Ovary (tissue), 3 donors: ENCODE data around the gene MED7.

Source experiments
- EP300 ChIP-seq: sonication (generic); formaldehyde crosslinking; IDR thresholded peaks from one replicate; pipeline ENCODE4 v1.6.1; 2017; ENCODE audit warnings: antibody characterized with exemption
- POLR2A ChIP-seq: fragments of 450-650 bp; IDR thresholded peaks from one replicate; pipeline ENCODE4 v1.6.1; 2017; ENCODE audit warnings: antibody characterized with exemption, mild to moderate bottlenecking, moderate library complexity
- TF ChIP-seq, protein P1 (sequence below), 3 donors: fragments of 450-650 bp in 2 of 3; fragments of 200-600 bp in 1 of 3; IDR thresholded peaks; one replicate each; pipeline versions ENCODE4 v1.5.1 to v1.8.0; 2016 to 2022; ENCODE audit warnings: antibody characterized with exemption in 3 of 3, mild to moderate bottlenecking in 1 of 3
- donor health status: DM: no; HTN: no; CAD: no.

DNA sequence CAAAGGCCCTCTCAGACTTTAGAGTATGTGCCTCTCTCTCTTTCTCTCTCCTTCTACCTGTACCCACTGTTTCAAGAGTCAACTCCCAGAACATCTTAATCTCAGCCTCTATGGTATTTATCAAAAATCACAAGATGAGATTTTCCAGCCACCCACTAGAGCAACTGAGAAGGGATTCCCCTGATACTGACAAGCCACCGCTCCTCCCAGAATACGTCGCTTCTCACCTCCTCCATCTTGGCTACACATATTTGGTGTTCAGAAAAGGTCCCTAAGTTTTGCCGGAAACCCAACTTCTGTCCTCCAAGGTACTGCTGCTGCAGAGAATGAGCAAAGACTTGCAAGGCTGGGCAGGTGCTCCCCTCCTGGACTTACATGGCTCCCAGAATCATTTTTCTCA, 17.3 kb upstream of the MED7 start:
- TF ChIP-seq, protein P1, sequence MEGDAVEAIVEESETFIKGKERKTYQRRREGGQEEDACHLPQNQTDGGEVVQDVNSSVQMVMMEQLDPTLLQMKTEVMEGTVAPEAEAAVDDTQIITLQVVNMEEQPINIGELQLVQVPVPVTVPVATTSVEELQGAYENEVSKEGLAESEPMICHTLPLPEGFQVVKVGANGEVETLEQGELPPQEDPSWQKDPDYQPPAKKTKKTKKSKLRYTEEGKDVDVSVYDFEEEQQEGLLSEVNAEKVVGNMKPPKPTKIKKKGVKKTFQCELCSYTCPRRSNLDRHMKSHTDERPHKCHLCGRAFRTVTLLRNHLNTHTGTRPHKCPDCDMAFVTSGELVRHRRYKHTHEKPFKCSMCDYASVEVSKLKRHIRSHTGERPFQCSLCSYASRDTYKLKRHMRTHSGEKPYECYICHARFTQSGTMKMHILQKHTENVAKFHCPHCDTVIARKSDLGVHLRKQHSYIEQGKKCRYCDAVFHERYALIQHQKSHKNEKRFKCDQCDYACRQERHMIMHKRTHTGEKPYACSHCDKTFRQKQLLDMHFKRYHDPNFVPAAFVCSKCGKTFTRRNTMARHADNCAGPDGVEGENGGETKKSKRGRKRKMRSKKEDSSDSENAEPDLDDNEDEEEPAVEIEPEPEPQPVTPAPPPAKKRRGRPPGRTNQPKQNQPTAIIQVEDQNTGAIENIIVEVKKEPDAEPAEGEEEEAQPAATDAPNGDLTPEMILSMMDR (IDR thresholded peaks at IDR 0.05): no peak
- no peak for TF ChIP-seq POLR2A
- no peak for TF ChIP-seq EP300
